ENCODE results near the gene NLRP1. TPM values are rescaled to one million over a fixed set of nuclear protein-coding genes. Genes with fewer than 3 reads are reported as not detected.

NLRP1 gene
- total RNA-seq, result 23.8 TPM
- long read RNA-seq, partial matches to known transcripts, result 19 of 33 reads
- long read RNA-seq, other reads (novel, unspliced or antisense), result 14 of 33 reads

- DNase-seq (ENCODE audit: low spot score), result peak; percentile 91
Observed at GRCh38 chr17:5584383-5585286, at the start of gene NLRP1. TSS of gene NLRP1 (minus strand) at chr17:5584509. CDS start at chr17:5583957, 552 bp downstream.

- DNase-seq (ENCODE audit: low spot score), result no peak
Observed at GRCh38 chr17:5631958-5632590, 47.8 kb upstream of the NLRP1 start.

- DNase-seq (ENCODE audit: low spot score), result no peak
Observed at GRCh38 chr17:5630434-5630833, 46.1 kb upstream of the NLRP1 start.

- DNase-seq (ENCODE audit: low spot score), result no peak
Observed at GRCh38 chr17:5629128-5629527, 44.8 kb upstream of the NLRP1 start.

GRCh38 chr17:5628262-5628661 is 44.0 kb upstream of the NLRP1 start:
- no peak for DNase-seq (ENCODE audit: low spot score)

GRCh38 chr17:5624211-5624610 is 39.9 kb upstream of the NLRP1 start:
- no peak for DNase-seq (ENCODE audit: low spot score)

GRCh38 chr17:5621729-5622128 is 37.4 kb upstream of the NLRP1 start:
- no peak for DNase-seq (ENCODE audit: low spot score)

GRCh38 chr17:5621026-5621425 is 36.7 kb upstream of the NLRP1 start:
- no peak for DNase-seq (ENCODE audit: low spot score)

- DNase-seq (ENCODE audit: low spot score), result no peak
Observed at GRCh38 chr17:5619088-5619740, 34.9 kb upstream of the NLRP1 start.

GRCh38 chr17:5618476-5618875 is 34.2 kb upstream of the NLRP1 start:
- no peak for DNase-seq (ENCODE audit: low spot score)

- DNase-seq (ENCODE audit: low spot score), result no peak
Observed at GRCh38 chr17:5615476-5615875, 31.2 kb upstream of the NLRP1 start.

GRCh38 chr17:5610956-5611355 is 26.6 kb upstream of the NLRP1 start:
- DNase-seq (ENCODE audit: low spot score), result no peak

- DNase-seq (ENCODE audit: low spot score), result no peak
Observed at GRCh38 chr17:5608399-5609112, 24.2 kb upstream of the NLRP1 start.

GRCh38 chr17:5607946-5608345 is 23.6 kb upstream of the NLRP1 start:
- DNase-seq (ENCODE audit: low spot score), result no peak

GRCh38 chr17:5605452-5605851 is 21.1 kb upstream of the NLRP1 start:
- no peak for DNase-seq (ENCODE audit: low spot score)

- DNase-seq (ENCODE audit: low spot score), result no peak
Observed at GRCh38 chr17:5600041-5600440, 15.7 kb upstream of the NLRP1 start.

GRCh38 chr17:5598457-5598856 is 14.1 kb upstream of the NLRP1 start:
- peak; percentile 22 for DNase-seq (ENCODE audit: low spot score)

GRCh38 chr17:5596421-5596820 is 12.1 kb upstream of the NLRP1 start:
- no peak for DNase-seq (ENCODE audit: low spot score)

- no peak for DNase-seq (ENCODE audit: low spot score)
Observed at GRCh38 chr17:5595831-5596230, 11.5 kb upstream of the NLRP1 start.

- DNase-seq (ENCODE audit: low spot score), result no peak
Observed at GRCh38 chr17:5592382-5592781, 8.1 kb upstream of the NLRP1 start.

- DNase-seq (ENCODE audit: low spot score), result peak; percentile 64
Observed at GRCh38 chr17:5591966-5592365, 7.7 kb upstream of the NLRP1 start.

Data from mesenteric fat pad (tissue), 1 donor.